GM12878 (cell line): Measurements from ENCODE around the gene SFI1. TPM values are rescaled to one million over a fixed set of nuclear protein-coding genes. Genes with fewer than 3 reads are reported as not detected.

Source experiments
- BMI1 ChIP-seq: fragments of 450-650 bp; IDR thresholded peaks from 2 replicates; pipeline ENCODE4 v1.6.1; 2016; ENCODE audit warnings: mild to moderate bottlenecking, moderate library complexity, borderline replicate concordance
- CBX3 ChIP-seq: fragments of 200-600 bp; sonication (generic); IDR thresholded peaks from 2 replicates; pipeline ENCODE4 v1.6.1; 2016; ENCODE audit warnings: low read depth, borderline replicate concordance
- CHD1 ChIP-seq: IDR thresholded peaks from 2 replicates; pipeline ENCODE4 v1.6.1; 2012; ENCODE audit warnings: low read depth, low read length, improper control_type of control experiment
- CREB1 ChIP-seq: IDR thresholded peaks from 2 replicates; pipeline ENCODE4 v1.6.1; 2012; ENCODE audit warnings: low read depth, mild to moderate bottlenecking, inconsistent platforms
- CTCF ChIP-seq, 3 experiments: IDR thresholded peaks in 2 of 3; conservative IDR thresholded peaks in 1 of 3; 2 replicates each; pipeline ENCODE4 v1.5.1; 2011; ENCODE audit warnings: low read depth in 3 of 3, low read length in 3 of 3, mild to moderate bottlenecking in 3 of 3, control low read depth in 2 of 3, moderate library complexity in 2 of 3, inconsistent platforms in 1 of 3, mixed read lengths in 1 of 3; ENCODE audit not compliant: control insufficient read depth in 2 of 3, insufficient read depth in 1 of 3; ENCODE audit errors: extremely low read depth in 1 of 3
- DPF2 ChIP-seq: fragments of 450-650 bp; IDR thresholded peaks from 2 replicates; pipeline ENCODE4 v1.6.1; 2017; ENCODE audit warnings: mild to moderate bottlenecking
- EGR1 ChIP-seq, 2 experiments: IDR thresholded peaks; 1 replicate in 1 of 2; 2 replicates in 1 of 2; pipeline ENCODE4 v1.6.1; 2011 to 2012; ENCODE audit warnings: low read depth in 2 of 2, low read length in 2 of 2, borderline replicate concordance in 1 of 2, mild to moderate bottlenecking in 1 of 2, moderate library complexity in 1 of 2
- IKZF2 ChIP-seq, 2 experiments: fragments of 450-650 bp; IDR thresholded peaks; 2 replicates each; pipeline ENCODE4 v1.6.1; 2017; ENCODE audit warnings: mild to moderate bottlenecking in 2 of 2, moderate library complexity in 2 of 2
- IRF4 ChIP-seq: IDR thresholded peaks from 2 replicates; pipeline ENCODE4 v1.6.1; 2011; ENCODE audit warnings: low read depth, low read length
- KAT2A ChIP-seq: conservative IDR thresholded peaks from 2 replicates; pipeline ENCODE4 v1.6.1; 2011; ENCODE audit warnings: low read depth, low read length; ENCODE audit not compliant: control insufficient read depth
- LARP7 ChIP-seq: fragments of 450-650 bp; IDR thresholded peaks from 2 replicates; pipeline ENCODE4 v1.6.1; 2017; ENCODE audit warnings: mild to moderate bottlenecking
- MYC ChIP-seq: IDR thresholded peaks from 2 replicates; pipeline ENCODE4 v1.6.1; 2011; ENCODE audit warnings: mild to moderate bottlenecking, low read length, moderate library complexity, inconsistent platforms; ENCODE audit not compliant: insufficient read depth, insufficient replicate concordance, insufficient read length, severe bottlenecking
- NFIC ChIP-seq: IDR thresholded peaks from 2 replicates; pipeline ENCODE4 v1.6.1; 2012; ENCODE audit warnings: low read depth, mild to moderate bottlenecking, inconsistent platforms, low read length, moderate library complexity
- RAD21 ChIP-seq: IDR thresholded peaks from 2 replicates; pipeline ENCODE4 v1.6.1; 2011; ENCODE audit warnings: mild to moderate bottlenecking, low read depth, low read length, moderate library complexity; ENCODE audit not compliant: insufficient read depth
- RELA ChIP-seq: fragments of 450-650 bp; IDR thresholded peaks from 2 replicates; pipeline ENCODE4 v1.8.0; 2014; ENCODE audit warnings: borderline replicate concordance; ENCODE audit not compliant: partially characterized antibody
- SKIL ChIP-seq: fragments of 450-650 bp; IDR thresholded peaks from 2 replicates; pipeline ENCODE4 v1.6.1; 2017; ENCODE audit warnings: mild to moderate bottlenecking, low read depth, inconsistent platforms; ENCODE audit not compliant: poor library complexity, severe bottlenecking
- SMAD5 ChIP-seq: IDR thresholded peaks from 2 replicates; pipeline ENCODE4 v1.6.1; 2016; ENCODE audit warnings: antibody characterized with exemption, low read depth
- SUPT20H ChIP-seq: IDR thresholded peaks from 2 replicates; pipeline ENCODE4 v1.6.1; 2011; ENCODE audit warnings: low read depth, mild to moderate bottlenecking, low read length, moderate library complexity, borderline replicate concordance; ENCODE audit not compliant: control insufficient read depth
- YBX1 ChIP-seq: fragments of 450-650 bp; IDR thresholded peaks from 2 replicates; pipeline ENCODE4 v1.6.1; 2016; ENCODE audit warnings: antibody characterized with exemption
- ZBTB4 ChIP-seq: fragments of 450-650 bp; formaldehyde crosslinking; IDR thresholded peaks from 2 replicates; pipeline ENCODE4 v1.4.0; 2022; ENCODE audit warnings: mild to moderate bottlenecking, moderate library complexity
- ZNF384 ChIP-seq: IDR thresholded peaks from 2 replicates; pipeline ENCODE4 v1.6.1; 2012; ENCODE audit warnings: low read depth, mild to moderate bottlenecking, low read length, improper control_type of control experiment, borderline replicate concordance
- polyA plus RNA-seq, 11 experiments: library from polyadenylated mRNA; depleted of rRNA in 4 of 11; unstranded in 6 of 11; stranded (reverse) in 5 of 11; fragments of >200 nt; fragmentation: Nextera tagmentation in 4 of 11; fragmentation: Illumina TruSeq in 1 of 11; extraction: Ambion mirVana in 4 of 11; extraction: Trizol in 1 of 11; gene quantifications; 1 replicate in 1 of 11; 2 replicates in 10 of 11; pipeline versions ENCODE4 v1.2.1 to v1.2.3, GENCODE V29; 2011 to 2016; ENCODE audit warnings: inconsistent platforms in 2 of 11, missing spikeins in 2 of 11, low read depth in 1 of 11
- total RNA-seq, 4 experiments: library from RNA; depleted of rRNA in 3 of 4; stranded (reverse); fragments of >200 nt in 3 of 4; fragmentation: Illumina TruSeq in 1 of 4; extraction: Trizol in 1 of 4; gene quantifications; 2 replicates each; pipeline versions ENCODE4 v1.2.1 to v1.2.3, GENCODE V29; 2013 to 2021

The SFI1 gene
- total and polyA plus RNA-seq, 10 of the 15 experiments (the other 5 are each of a cell fraction or from before 2014, with no cell fraction given), result 6.3 to 70.1 (median 30.4) TPM

- no peak for TF ChIP-seq KAT2A
- TF ChIP-seq EGR1 (IDR thresholded peaks at IDR 0.05; ENCODE audit: borderline replicate concordance in 1 of 2, low read depth in 2 of 2, low read length in 2 of 2), result no peak
- no peak for TF ChIP-seq YBX1
- no peak for TF ChIP-seq SKIL
- peak in 1 of 2 experiments; percentile 30; a peak in 1 of 4 replicates for TF ChIP-seq IKZF2 (IDR thresholded peaks at IDR 0.05)
- no peak for TF ChIP-seq CHD1
- TF ChIP-seq CTCF (IDR thresholded peaks at IDR 0.05 in 2 of 3, conservative IDR thresholded peaks at IDR 0.05 in 1 of 3; ENCODE audit: control insufficient read depth in 2 of 3, extremely low read depth in 1 of 3, insufficient read depth in 1 of 3, low read depth in 3 of 3, low read length in 3 of 3), result no peak
- no peak for TF ChIP-seq SUPT20H
- no peak for TF ChIP-seq RAD21
- TF ChIP-seq BMI1, result no peak
- TF ChIP-seq CREB1, result 0 out of 2 replicates have a peak, but pooled peaks have one; percentile 22
- no peak for TF ChIP-seq SMAD5
- TF ChIP-seq LARP7, result no peak
- TF ChIP-seq NFIC, result peak; percentile 17; the same call in 1 of the 2 replicates
- TF ChIP-seq IRF4, result no peak
- TF ChIP-seq ZNF384, result peak; percentile 63; the same call in 1 of the 2 replicates
- no peak for TF ChIP-seq DPF2
- no peak for TF ChIP-seq CBX3
- no peak for TF ChIP-seq ZBTB4 (CRISPR knock-in tag)
- TF ChIP-seq MYC, result no peak
- no peak for TF ChIP-seq RELA
Observed at GRCh38 chr22:31652911-31653684, 156.8 kb downstream of the SFI1 start (continued).
